ENCODE results near the gene EEPD1. TPM values are rescaled to one million over a fixed set of nuclear protein-coding genes. Genes with fewer than 3 reads are reported as not detected.

The EEPD1 gene
- total RNA-seq, 2 experiments from 2014 or later = 2.6 TPM

DNA sequence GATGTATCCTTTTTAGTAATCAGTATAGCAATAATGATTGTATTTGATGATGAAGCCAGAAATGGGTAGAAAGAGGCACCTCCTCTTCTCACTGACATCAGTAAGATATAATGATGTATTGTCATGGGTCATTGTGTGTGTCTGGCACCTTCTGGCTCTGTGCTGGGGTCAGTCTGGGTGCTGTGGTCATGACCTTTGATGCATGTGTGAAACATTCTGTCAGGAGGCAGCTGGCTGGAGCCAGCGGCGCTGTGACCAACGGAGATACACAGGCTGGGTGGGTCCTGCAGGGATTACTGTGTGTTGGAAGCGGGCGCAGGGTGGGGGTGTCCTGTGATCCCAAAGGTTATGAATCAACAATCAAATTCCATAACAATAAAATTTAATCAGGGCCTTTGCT, 35.2 kb downstream of the EEPD1 start:
- H3K9me3 Mint-ChIP-seq (ENCODE audit: insufficient read depth) = no peaks in the 10 kb centered on the region
- no peaks in the 10 kb centered on the region for H3K4me1 Mint-ChIP-seq (ENCODE audit: low read depth)
- H3K4me3 Mint-ChIP-seq = no peak overlapping the region
- no peak overlapping the region for H3K27ac Mint-ChIP-seq
- ATAC-seq = no peak
- POLR2A ChIA-PET = no interaction called here
- CTCF ChIA-PET = no interaction called here
- H3K36me3 Mint-ChIP-seq (ENCODE audit: low read depth) = no peaks in the 10 kb centered on the region
- no peak for DNase-seq
- H3K27me3 Mint-ChIP-seq (ENCODE audit: low read depth) = no peaks in the 10 kb centered on the region

GRCh38 chr7:36188906-36189305, 35.9 kb downstream of the EEPD1 start:
- ATAC-seq (no peak), DNase-seq (no peak)
- Mint-ChIP-seq H3K9me3 (ENCODE audit: insufficient read depth) (no peaks in the 10 kb centered on the region), H3K27ac (no peak overlapping the region), H3K4me3 (no peak overlapping the region), H3K27me3 (ENCODE audit: low read depth) (no peaks in the 10 kb centered on the region), H3K36me3 (ENCODE audit: low read depth) (no peaks in the 10 kb centered on the region), H3K4me1 (ENCODE audit: low read depth) (no peaks in the 10 kb centered on the region)
- CTCF ChIA-PET = no interaction called here
- POLR2A ChIA-PET = no interaction called here

GRCh38 chr7:36190447-36191291, 37.6 kb downstream of the EEPD1 start:
- Mint-ChIP-seq H3K9me3 (ENCODE audit: insufficient read depth) (no peaks in the 10 kb centered on the region), H3K4me1 (ENCODE audit: low read depth) (no peaks in the 10 kb centered on the region), H3K4me3 (no peak overlapping the region), H3K27ac (no peak overlapping the region), H3K36me3 (ENCODE audit: low read depth) (no peaks in the 10 kb centered on the region), H3K27me3 (ENCODE audit: low read depth) (no peaks in the 10 kb centered on the region)
- DNase-seq (no peak), ATAC-seq (no peak)
- CTCF ChIA-PET = interaction anchor here (1.7 kb wide), 1 partner anchor 129 kb away, joined by 3 read pairs; no protein-coding TSS in a partner anchor
- POLR2A ChIA-PET = no interaction called here

DNA sequence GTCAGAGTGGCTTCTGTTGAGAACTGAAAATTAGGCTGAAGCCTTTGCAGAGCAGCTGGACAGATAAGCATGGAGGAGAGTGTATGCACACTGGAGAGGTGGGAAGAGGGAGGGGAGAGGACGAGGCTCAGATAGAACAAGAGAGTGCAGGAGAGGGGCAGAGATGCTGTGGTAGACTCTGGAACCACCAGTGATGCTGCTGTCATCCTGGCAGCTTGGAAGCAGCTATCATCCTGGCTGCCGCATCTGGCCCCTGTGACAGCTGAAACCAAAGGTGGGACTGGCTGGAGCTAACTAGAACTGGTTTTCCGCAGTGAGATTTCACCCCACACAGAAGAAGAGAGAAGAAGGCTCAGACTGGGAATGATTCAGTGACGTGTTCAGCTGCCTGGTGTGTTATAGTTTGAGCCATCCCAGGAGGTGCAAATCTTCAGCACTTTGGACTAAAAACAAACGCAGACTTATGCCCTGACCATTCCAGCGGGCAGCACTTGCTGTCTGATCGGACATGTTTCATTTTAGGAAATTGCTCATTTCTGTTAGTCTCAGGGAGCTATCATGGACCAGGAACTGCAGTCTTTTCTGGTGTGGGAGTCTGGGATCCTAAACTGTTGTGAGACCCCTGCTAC, 38.4 kb downstream of the EEPD1 start:
- CTCF ChIA-PET = interaction anchor here (1.7 kb wide), 1 partner anchor 128 kb away, joined by 3 read pairs; no protein-coding TSS in a partner anchor
- Mint-ChIP-seq H3K27me3 (ENCODE audit: low read depth) (no peaks in the 10 kb centered on the region), H3K36me3 (ENCODE audit: low read depth) (no peaks in the 10 kb centered on the region), H3K4me3 (no peak overlapping the region), H3K4me1 (ENCODE audit: low read depth) (no peaks in the 10 kb centered on the region), H3K27ac (no peak overlapping the region), H3K9me3 (ENCODE audit: insufficient read depth) (no peaks in the 10 kb centered on the region)
- no peak for DNase-seq
- no peak for ATAC-seq
- POLR2A ChIA-PET = interaction anchor here (0.7 kb wide), 1 partner anchor 11 kb away, joined by 3 read pairs; no protein-coding TSS in a partner anchor

DNA sequence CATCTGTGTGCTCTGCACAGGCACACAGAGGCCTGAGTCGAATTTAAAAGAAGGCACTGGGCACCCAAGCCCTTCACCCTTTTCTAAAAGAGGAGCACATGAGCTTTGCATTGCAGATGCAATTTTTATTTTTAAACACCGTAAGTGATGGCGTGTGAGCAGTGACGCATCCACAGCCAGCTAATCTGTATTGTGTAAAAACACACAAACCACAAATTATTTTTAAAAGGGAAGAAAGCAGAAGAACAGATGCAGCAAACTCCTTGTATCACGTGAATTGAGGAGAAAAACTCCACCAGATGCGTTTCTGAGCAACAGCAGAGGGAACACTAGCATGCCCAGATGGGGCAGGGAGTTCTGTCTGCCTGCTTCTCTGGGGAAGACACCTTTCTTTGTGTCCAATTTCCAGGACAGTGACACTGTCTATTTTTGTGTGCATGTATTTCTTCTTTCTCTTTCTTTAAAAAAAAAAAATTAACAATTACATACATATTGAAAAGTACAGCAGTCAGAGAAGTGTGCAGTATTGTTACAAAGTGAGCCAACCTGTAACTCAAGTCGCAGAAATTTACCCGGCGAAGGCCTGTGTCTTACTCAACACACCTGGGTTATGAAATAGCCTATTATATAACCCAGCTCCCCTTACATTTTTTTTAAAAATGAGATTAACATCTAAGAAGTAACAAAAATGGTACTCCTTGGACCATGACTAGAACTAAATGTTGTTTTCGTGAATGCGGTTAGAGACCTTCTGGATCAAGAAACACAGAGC, 39.2 kb downstream of the EEPD1 start:
- Mint-ChIP-seq H3K4me3 (no peak overlapping the region), H3K9me3 (ENCODE audit: insufficient read depth) (no peaks in the 10 kb centered on the region), H3K36me3 (ENCODE audit: low read depth) (no peaks in the 10 kb centered on the region), H3K4me1 (ENCODE audit: low read depth) (no peaks in the 10 kb centered on the region), H3K27me3 (ENCODE audit: low read depth) (no peaks in the 10 kb centered on the region), H3K27ac (no peak overlapping the region)
- POLR2A ChIA-PET = interaction anchor here (0.7 kb wide), 1 partner anchor 10 kb away, joined by 3 read pairs; no protein-coding TSS in a partner anchor
- CTCF ChIA-PET = interaction anchor here (1.7 kb wide), 1 partner anchor 127 kb away, joined by 3 read pairs; no protein-coding TSS in a partner anchor
- ATAC-seq (no peak), DNase-seq (no peak)

GRCh38 chr7:36192877-36193276, 39.8 kb downstream of the EEPD1 start:
- DNase-seq = no peak
- no peak overlapping the region for H3K4me3 Mint-ChIP-seq
- H3K4me1 Mint-ChIP-seq (ENCODE audit: low read depth) = no peaks in the 10 kb centered on the region
- POLR2A ChIA-PET = no interaction called here
- no peaks in the 10 kb centered on the region for H3K36me3 Mint-ChIP-seq (ENCODE audit: low read depth)
- H3K27me3 Mint-ChIP-seq (ENCODE audit: low read depth) = no peaks in the 10 kb centered on the region
- H3K27ac Mint-ChIP-seq = no peak overlapping the region
- ATAC-seq = no peak
- no peaks in the 10 kb centered on the region for H3K9me3 Mint-ChIP-seq (ENCODE audit: insufficient read depth)
- CTCF ChIA-PET = no interaction called here

GRCh38 chr7:36198854-36199266, 45.8 kb downstream of the EEPD1 start:
- DNase-seq = no peak
- ChIA-PET CTCF (interaction anchor here (1.4 kb wide), 1 partner anchor 120 kb away, joined by 4 read pairs; no protein-coding TSS in a partner anchor), POLR2A (no interaction called here)
- peak; percentile 49 for ATAC-seq
- H3K36me3 Mint-ChIP-seq (ENCODE audit: low read depth) = no peaks in the 10 kb centered on the region
- no peaks in the 10 kb centered on the region for H3K9me3 Mint-ChIP-seq (ENCODE audit: insufficient read depth)
- peaks cover 13% of the 10 kb centered on the region for H3K27me3 Mint-ChIP-seq (ENCODE audit: low read depth)
- peaks cover 12% of the 10 kb centered on the region for H3K4me1 Mint-ChIP-seq (ENCODE audit: low read depth)
- no peak overlapping the region for H3K27ac Mint-ChIP-seq
- no peak overlapping the region for H3K4me3 Mint-ChIP-seq

DNA sequence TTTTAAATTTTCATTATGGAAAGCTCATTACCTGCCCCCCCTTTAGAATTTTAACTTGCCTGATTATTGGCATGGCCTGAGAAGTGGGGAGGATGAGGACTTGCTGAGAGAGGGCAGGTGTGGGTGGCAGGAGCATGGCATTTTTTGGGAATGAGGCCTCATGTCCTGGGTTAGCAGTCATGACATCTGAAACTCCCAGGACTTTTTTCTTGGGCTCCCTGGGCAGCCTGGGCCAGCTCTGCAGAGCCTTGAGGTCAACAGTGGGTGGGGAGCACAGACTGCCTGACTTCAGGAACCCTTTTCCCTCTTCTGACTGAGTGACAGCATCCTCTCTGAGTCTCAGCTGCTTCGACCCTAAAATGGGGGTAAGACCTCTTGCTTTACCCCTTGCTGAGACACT, 46.3 kb downstream of the EEPD1 start:
- DNase-seq = no peak
- Mint-ChIP-seq H3K27ac (no peak overlapping the region), H3K27me3 (ENCODE audit: low read depth) (peaks cover 13% of the 10 kb centered on the region), H3K4me3 (no peak overlapping the region), H3K36me3 (ENCODE audit: low read depth) (no peaks in the 10 kb centered on the region), H3K4me1 (ENCODE audit: low read depth) (peaks cover 12% of the 10 kb centered on the region), H3K9me3 (ENCODE audit: insufficient read depth) (no peaks in the 10 kb centered on the region)
- no peak for ATAC-seq
- ChIA-PET POLR2A (no interaction called here), CTCF (interaction anchor here (1.4 kb wide), 1 partner anchor 120 kb away, joined by 4 read pairs; no protein-coding TSS in a partner anchor)

- ChIA-PET CTCF (no interaction called here), POLR2A (no interaction called here)
- Mint-ChIP-seq H3K36me3 (ENCODE audit: low read depth) (no peaks in the 10 kb centered on the region), H3K4me3 (no peak overlapping the region), H3K27me3 (ENCODE audit: low read depth) (peaks cover 13% of the 10 kb centered on the region), H3K4me1 (ENCODE audit: low read depth) (peaks cover 12% of the 10 kb centered on the region), H3K9me3 (ENCODE audit: insufficient read depth) (no peaks in the 10 kb centered on the region), H3K27ac (no peak overlapping the region)
- ATAC-seq (no peak), DNase-seq (no peak)
These were observed 48.2 kb downstream of the EEPD1 start for GRCh38 chr7:36201122-36201723.

GRCh38 chr7:36202398-36202797, 49.3 kb downstream of the EEPD1 start:
- Mint-ChIP-seq H3K27me3 (ENCODE audit: low read depth) (peaks cover 13% of the 10 kb centered on the region), H3K4me3 (no peak overlapping the region), H3K27ac (no peak overlapping the region), H3K36me3 (ENCODE audit: low read depth) (no peaks in the 10 kb centered on the region), H3K4me1 (ENCODE audit: low read depth) (peaks cover 12% of the 10 kb centered on the region), H3K9me3 (ENCODE audit: insufficient read depth) (no peaks in the 10 kb centered on the region)
- DNase-seq (no peak), ATAC-seq (no peak)
- POLR2A ChIA-PET = interaction anchor here (0.9 kb wide), 1 partner anchor 11 kb away, joined by 3 read pairs; no protein-coding TSS in a partner anchor
- CTCF ChIA-PET = interaction anchor here (1.3 kb wide), 1 partner anchor 19 kb away, joined by 3 read pairs; no protein-coding TSS in a partner anchor

- H3K9me3 Mint-ChIP-seq (ENCODE audit: insufficient read depth) = no peaks in the 10 kb centered on the region
- H3K4me1 Mint-ChIP-seq (ENCODE audit: low read depth) = peaks cover 12% of the 10 kb centered on the region
- ChIA-PET CTCF (interaction anchor here (1.3 kb wide), 1 partner anchor 20 kb away, joined by 3 read pairs; no protein-coding TSS in a partner anchor), POLR2A (interaction anchor here (0.9 kb wide), 1 partner anchor 12 kb away, joined by 3 read pairs; no protein-coding TSS in a partner anchor)
- ATAC-seq (no peak), DNase-seq (no peak)
- no peak overlapping the region for H3K4me3 Mint-ChIP-seq
- peaks cover 13% of the 10 kb centered on the region for H3K27me3 Mint-ChIP-seq (ENCODE audit: low read depth)
- no peaks in the 10 kb centered on the region for H3K36me3 Mint-ChIP-seq (ENCODE audit: low read depth)
- no peak overlapping the region for H3K27ac Mint-ChIP-seq
These were observed 50.2 kb downstream of the EEPD1 start for GRCh38 chr7:36203071-36203790.
